Measurements from ENCODE around the gene TMX2.
A peak's percentile ranks its signal among the peaks of the same experiment; 100 is the strongest.
"Not testable (repeated sequence)": the region's sequence is repeated elsewhere in the genome, so short reads cannot be mapped to it uniquely, and the experiment has no call there.

The TMX2 gene

GRCh38 chr11:57712256-57713150, at the start of gene TMX2:
TSS of gene TMX2 (plus strand) at chr11:57712593. CDS start at chr11:57712619, 26 bp downstream.
- peak; percentile 97 for DNase-seq
- in situ Hi-C loops (cut with HindIII; ENCODE audit: low pct_ligation_motif_present, low pct_unique_long_range_greater_than_20kb, low sequenced_read_pairs) = no loop called here

- peak; percentile 39 for DNase-seq
- in situ Hi-C loops (cut with HindIII; ENCODE audit: low pct_ligation_motif_present, low pct_unique_long_range_greater_than_20kb, low sequenced_read_pairs) = no loop called here
These were observed 49.5 kb upstream of the TMX2 start for GRCh38 chr11:57662893-57663292.

- no peak for DNase-seq
- in situ Hi-C loops (cut with HindIII; ENCODE audit: low pct_ligation_motif_present, low pct_unique_long_range_greater_than_20kb, low sequenced_read_pairs) = no loop called here
These were observed 48.4 kb upstream of the TMX2 start for GRCh38 chr11:57663975-57664374.

GRCh38 chr11:57667117-57667735, 45.2 kb upstream of the TMX2 start:
- DNase-seq = peak; percentile 96
- in situ Hi-C loops (cut with HindIII; ENCODE audit: low pct_ligation_motif_present, low pct_unique_long_range_greater_than_20kb, low sequenced_read_pairs) = no loop called here

- in situ Hi-C loops (cut with HindIII; ENCODE audit: low pct_ligation_motif_present, low pct_unique_long_range_greater_than_20kb, low sequenced_read_pairs) = no loop called here
- DNase-seq = peak; percentile 96
These were observed 44.5 kb upstream of the TMX2 start, which contains the start of gene ZDHHC5 for GRCh38 chr11:57667736-57668433. TSS of gene ZDHHC5 (plus strand) at chr11:57668114. CDS start at chr11:57673091, 4,977 bp downstream.

- no peak for DNase-seq
- in situ Hi-C loops (cut with HindIII; ENCODE audit: low pct_ligation_motif_present, low pct_unique_long_range_greater_than_20kb, low sequenced_read_pairs) = no loop called here
These were observed 44.0 kb upstream of the TMX2 start for GRCh38 chr11:57668434-57668782.

- in situ Hi-C loops (cut with HindIII; ENCODE audit: low pct_ligation_motif_present, low pct_unique_long_range_greater_than_20kb, low sequenced_read_pairs) = no loop called here
- peak; percentile 81 for DNase-seq
These were observed 38.1 kb upstream of the TMX2 start for GRCh38 chr11:57674251-57674650.

GRCh38 chr11:57675176-57675941, 37.0 kb upstream of the TMX2 start:
- in situ Hi-C loops (cut with HindIII; ENCODE audit: low pct_ligation_motif_present, low pct_unique_long_range_greater_than_20kb, low sequenced_read_pairs) = no loop called here
- no peak for DNase-seq

- no peak for DNase-seq
These were observed 33.0 kb upstream of the TMX2 start for GRCh38 chr11:57679396-57679795.

GRCh38 chr11:57680552-57680874, 31.9 kb upstream of the TMX2 start:
- in situ Hi-C loops (cut with HindIII; ENCODE audit: low pct_ligation_motif_present, low pct_unique_long_range_greater_than_20kb, low sequenced_read_pairs) = no loop called here
- peak; percentile 35 for DNase-seq

More at GRCh38 chr11:57679396-57679795, 33.0 kb upstream of the TMX2 start:
- in situ Hi-C loops (cut with HindIII; ENCODE audit: low pct_ligation_motif_present, low pct_unique_long_range_greater_than_20kb, low sequenced_read_pairs) = no loop called here

GRCh38 chr11:57681168-57681567, 31.2 kb upstream of the TMX2 start:
- DNase-seq = no peak

GRCh38 chr11:57690474-57690873, 21.9 kb upstream of the TMX2 start:
- DNase-seq; in situ Hi-C loops (cut with HindIII; ENCODE audit: low pct_ligation_motif_present, low pct_unique_long_range_greater_than_20kb, low sequenced_read_pairs): not testable (repeated sequence)

More at GRCh38 chr11:57681168-57681567, 31.2 kb upstream of the TMX2 start:
- in situ Hi-C loops (cut with HindIII; ENCODE audit: low pct_ligation_motif_present, low pct_unique_long_range_greater_than_20kb, low sequenced_read_pairs) = no loop called here

- in situ Hi-C loops (cut with HindIII; ENCODE audit: low pct_ligation_motif_present, low pct_unique_long_range_greater_than_20kb, low sequenced_read_pairs) = no loop called here
- no peak for DNase-seq
These were observed 13.5 kb upstream of the TMX2 start for GRCh38 chr11:57698843-57699365.

- in situ Hi-C loops (cut with HindIII; ENCODE audit: low pct_ligation_motif_present, low pct_unique_long_range_greater_than_20kb, low sequenced_read_pairs) = no loop called here
- no peak for DNase-seq
These were observed 12.6 kb upstream of the TMX2 start for GRCh38 chr11:57699813-57700212.

- DNase-seq = no peak
- in situ Hi-C loops (cut with HindIII; ENCODE audit: low pct_ligation_motif_present, low pct_unique_long_range_greater_than_20kb, low sequenced_read_pairs) = no loop called here
These were observed 12.0 kb upstream of the TMX2 start for GRCh38 chr11:57700425-57700824.

- in situ Hi-C loops (cut with HindIII; ENCODE audit: low pct_ligation_motif_present, low pct_unique_long_range_greater_than_20kb, low sequenced_read_pairs) = no loop called here
- DNase-seq = no peak
These were observed 9.1 kb upstream of the TMX2 start for GRCh38 chr11:57703341-57703740.

GRCh38 chr11:57704932-57705331, 7.5 kb upstream of the TMX2 start:
- in situ Hi-C loops (cut with HindIII; ENCODE audit: low pct_ligation_motif_present, low pct_unique_long_range_greater_than_20kb, low sequenced_read_pairs) = no loop called here
- DNase-seq = no peak

- in situ Hi-C loops (cut with HindIII; ENCODE audit: low pct_ligation_motif_present, low pct_unique_long_range_greater_than_20kb, low sequenced_read_pairs); DNase-seq: not testable (repeated sequence)
These were observed 7.0 kb upstream of the TMX2 start for GRCh38 chr11:57705432-57705831.
